HepG2 (cell line): Measurements from ENCODE around the gene GADD45G. TPM values are rescaled to one million over a fixed set of nuclear protein-coding genes. Genes with fewer than 3 reads are reported as not detected.

Source experiments
- ATAC-seq: fragments of 200-7000 bp; cut with Tn5 transposase; 3 replicates; pipeline ENCODE4 v1.9.1; 2020; ENCODE audit warnings: mild to moderate bottlenecking, moderate library complexity
- BruUV-seq: library from RNA; stranded (reverse); fragments of 400-500 nt; replicated peaks from 2 replicates; lab custom pipeline; 2021; lab: Mats Ljungman, UMichigan
- CTCF ChIA-PET: fragments of 300-600 bp; formaldehyde crosslinking; extraction: SDS; loops from one replicate; lab custom pipeline; 2021; ENCODE audit warnings: low total read pairs, inconsistent platforms, low intra/inter-chr PET ratio; lab: Yijun Ruan, JAX
- POLR2A ChIA-PET: fragments of 350-600 bp; sonication (Branson Sonifier 250); formaldehyde crosslinking; loops from one replicate; lab custom pipeline; 2020; ENCODE audit warnings: antibody characterized with exemption, inconsistent platforms; lab: Yijun Ruan, JAX
- DNase-seq: peaks from one replicate; pipeline ENCODE4 v3.0.0-alpha.2; 2015; ENCODE audit warnings: low spot score
- FAIRE-seq: peaks from 3 replicates; lab custom pipeline; 2011; peaks lifted over from hg19 to GRCh38; lab: Jason Lieb, UNC
- H2AFZ ChIP-seq: one replicate; pipeline ENCODE4 v1.6.1; 2011; ENCODE audit warnings: low read length, inconsistent platforms
- H3K27ac ChIP-seq: fragments of 300-600 bp; 3 replicates; pipeline ENCODE4 v1.8.0; 2011; ENCODE audit warnings: mixed run types, mild to moderate bottlenecking, mixed read lengths, low read length, inconsistent platforms; ENCODE audit not compliant: insufficient read depth; ENCODE audit errors: extremely low read length
- H3K27me3 ChIP-seq, 2 experiments: fragments of 200-600 bp in 1 of 2; 2 replicates in 1 of 2; 3 replicates in 1 of 2; pipeline versions ENCODE4 v1.6.0 to v1.8.0; 2011; ENCODE audit warnings: low read length in 2 of 2, mild to moderate bottlenecking in 2 of 2, moderate library complexity in 2 of 2, inconsistent platforms in 1 of 2; ENCODE audit not compliant: insufficient read depth in 2 of 2, control insufficient read depth in 1 of 2
- H3K36me3 ChIP-seq, 2 experiments: fragments of 200-600 bp in 1 of 2; replicated peaks in 1 of 2; 2 replicates in 1 of 2; 3 replicates in 1 of 2; pipeline versions ENCODE4 v1.5.1 to v1.8.0; 2011; ENCODE audit warnings: low read length in 2 of 2, inconsistent platforms in 1 of 2; ENCODE audit not compliant: insufficient read depth in 2 of 2, control insufficient read depth in 1 of 2
- H3K4me1 ChIP-seq: 2 replicates; pipeline ENCODE4 v1.5.1; 2012; ENCODE audit warnings: low read length, inconsistent platforms; ENCODE audit not compliant: insufficient read depth
- H3K4me2 ChIP-seq: 2 replicates; pipeline ENCODE4 v1.6.0; 2011; ENCODE audit warnings: low read depth, low read length, inconsistent platforms
- H3K4me3 ChIP-seq, 3 experiments: fragments of 200-600 bp in 1 of 3; sonication (generic), shearing (Covaris generic) in 1 of 3; replicated peaks in 1 of 3; 2 replicates each; pipeline ENCODE4 v1.5.1; 2011 to 2016; ENCODE audit warnings: low read length in 3 of 3, inconsistent platforms in 2 of 3, low read depth in 2 of 3, mild to moderate bottlenecking in 2 of 3, control low read depth in 1 of 3, mixed read lengths in 1 of 3; ENCODE audit not compliant: insufficient read depth in 1 of 3
- H3K79me2 ChIP-seq: one replicate; pipeline ENCODE4 v1.6.1; 2011; ENCODE audit warnings: low read length, inconsistent platforms; ENCODE audit not compliant: insufficient read depth
- H3K9ac ChIP-seq: 2 replicates; pipeline ENCODE4 v1.6.0; 2011; ENCODE audit warnings: mild to moderate bottlenecking, low read depth, low read length, inconsistent platforms; ENCODE audit not compliant: insufficient read depth
- H3K9me3 ChIP-seq: 2 replicates; pipeline ENCODE4 v1.5.1; 2012; ENCODE audit warnings: mild to moderate bottlenecking, low read length
- H4K20me1 ChIP-seq: 2 replicates; pipeline ENCODE4 v1.6.0; 2011; ENCODE audit warnings: inconsistent platforms, mild to moderate bottlenecking, low read length, moderate library complexity; ENCODE audit not compliant: insufficient read depth
- ARNT ChIP-seq: fragments of 450-650 bp; IDR thresholded peaks from 2 replicates; pipeline ENCODE4 v1.6.1; 2017
- ATF5 ChIP-seq: sonication (generic); formaldehyde crosslinking; IDR thresholded peaks from 2 replicates; pipeline ENCODE4 v1.4.0; 2020; ENCODE audit warnings: mild to moderate bottlenecking, low read depth, missing genetic modification reagents
- MAFF ChIP-seq: IDR thresholded peaks from 2 replicates; pipeline ENCODE4 v1.6.1; 2011; ENCODE audit warnings: low read depth, low read length, improper control_type of control experiment
- MAFK ChIP-seq, 2 experiments: IDR thresholded peaks in 1 of 2; conservative IDR thresholded peaks in 1 of 2; 2 replicates each; pipeline ENCODE4 v1.6.1; 2011; ENCODE audit warnings: improper control_type of control experiment in 2 of 2, low read length in 2 of 2
- SAFB2 ChIP-seq: sonication (generic); formaldehyde crosslinking; IDR thresholded peaks from 2 replicates; pipeline ENCODE4 v1.5.1; 2020; ENCODE audit warnings: missing genetic modification reagents, low read depth, mild to moderate bottlenecking, borderline replicate concordance
- SNAPC2 ChIP-seq: sonication (generic); formaldehyde crosslinking; IDR thresholded peaks from 2 replicates; pipeline ENCODE4 v1.8.1; 2022; ENCODE audit warnings: mild to moderate bottlenecking, missing genetic modification reagents
- TAF15 ChIP-seq: fragments of 200-400 bp; formaldehyde crosslinking; IDR thresholded peaks from one replicate; pipeline ENCODE4 v1.6.1; 2018; ENCODE audit warnings: mild to moderate bottlenecking, low read depth, low read length; ENCODE audit not compliant: poor library complexity, severe bottlenecking
- U2AF2 ChIP-seq: fragments of 200-400 bp; formaldehyde crosslinking; IDR thresholded peaks from 2 replicates; pipeline ENCODE4 v1.6.1; 2017; ENCODE audit warnings: low read depth, mild to moderate bottlenecking, low read length
- ZBTB34 ChIP-seq: sonication (generic); formaldehyde crosslinking; IDR thresholded peaks from 2 replicates; pipeline ENCODE4 v1.8.0; 2022; ENCODE audit warnings: mild to moderate bottlenecking, missing genetic modification reagents
- ZBTB7A ChIP-seq: sonication (generic); formaldehyde crosslinking; IDR thresholded peaks from 2 replicates; pipeline ENCODE4 v1.8.0; 2022; ENCODE audit warnings: mild to moderate bottlenecking, missing genetic modification reagents
- ZNF12 ChIP-seq: sonication (generic); formaldehyde crosslinking; IDR thresholded peaks from 2 replicates; pipeline ENCODE4 v1.5.0; 2020; ENCODE audit warnings: missing genetic modification reagents
- ZNF530 ChIP-seq: sonication (generic); formaldehyde crosslinking; IDR thresholded peaks from 2 replicates; pipeline ENCODE4 v1.5.0; 2020; ENCODE audit warnings: low read depth, mild to moderate bottlenecking, missing genetic modification reagents
- ZNF607 ChIP-seq: sonication (generic); formaldehyde crosslinking; IDR thresholded peaks from 2 replicates; pipeline ENCODE4 v1.5.1; 2020; ENCODE audit warnings: missing genetic modification reagents, mild to moderate bottlenecking, borderline replicate concordance
- ZNF678 ChIP-seq: sonication (generic); formaldehyde crosslinking; IDR thresholded peaks from 2 replicates; pipeline ENCODE4 v1.4.0; 2020; ENCODE audit warnings: mild to moderate bottlenecking, missing genetic modification reagents
- ZNF776 ChIP-seq: sonication (generic); formaldehyde crosslinking; IDR thresholded peaks from 2 replicates; pipeline ENCODE4 v1.4.0; 2020; ENCODE audit warnings: mild to moderate bottlenecking, missing genetic modification reagents
- ZSCAN21 ChIP-seq: sonication (generic); formaldehyde crosslinking; IDR thresholded peaks from 2 replicates; pipeline ENCODE4 v1.8.0; 2022; ENCODE audit warnings: mild to moderate bottlenecking, missing genetic modification reagents, moderate library complexity, borderline replicate concordance
- WGBS: methylation state at CpG from one replicate; pipeline ENCODE4 v1.1.6; 2017; ENCODE audit warnings: low lambda C conversion rate; 5-methylcytosine and 5-hydroxymethylcytosine counted together
- in situ Hi-C: cut with HindIII; loops from 2 replicates; pipeline ENCODE4 v1.10.0; 2017; ENCODE audit warnings: low pct_unique_long_range_greater_than_20kb; ENCODE audit not compliant: extremely low pct_ligation_motif_present
- intact Hi-C: fragments of 100-400 bp; cut with micrococcal nuclease; formaldehyde crosslinking; loops from one replicate; pipeline ENCODE4 v1.10.0; 2022; ENCODE audit not compliant: unreplicated experiment
- polyA plus RNA-seq, 8 experiments: library from polyadenylated mRNA; depleted of rRNA in 3 of 8; stranded (reverse) in 7 of 8; unstranded in 1 of 8; fragments of >200 nt; fragmentation: Illumina TruSeq in 4 of 8; extraction: Trizol in 4 of 8; gene quantifications; 2 replicates each; pipeline versions ENCODE4 v1.2.1 to v1.2.3, GENCODE V29; 2011 to 2016; ENCODE audit warnings: low read depth in 4 of 8, missing spikeins in 1 of 8, mixed read lengths in 1 of 8; ENCODE audit not compliant: insufficient read depth in 1 of 8
- total RNA-seq, 5 experiments: library from RNA; depleted of rRNA; stranded (reverse); fragments of >200 nt; fragmentation: Illumina TruSeq; extraction: Trizol; gene quantifications; 2 replicates each; pipeline ENCODE4 v1.2.3, GENCODE V29; 2016; ENCODE audit warnings: low read depth in 1 of 5
- TF ChIP-seq, protein P1 (sequence below): IDR thresholded peaks from 2 replicates; pipeline ENCODE4 v1.6.1; 2016
- TF ChIP-seq, protein P2 (sequence below): sonication (generic); formaldehyde crosslinking; IDR thresholded peaks from 2 replicates; pipeline ENCODE4 v1.5.1; 2020; ENCODE audit warnings: missing genetic modification reagents, mild to moderate bottlenecking, borderline replicate concordance

Gene GADD45G
- total and polyA plus RNA-seq, 2 of the 13 experiments (the other 11 are each of a cell fraction or from before 2014, with no cell fraction given): not detected

- H3K27ac ChIP-seq: no peak overlapping the region
- no peak overlapping the region for H3K9ac ChIP-seq
- H3K4me1 ChIP-seq: peaks cover 36% of the 10 kb centered on the region
- H3K36me3 ChIP-seq: no peaks in the 10 kb centered on the region
- 87% methylated on average over 8 of the region's 8 CpGs for WGBS
- POLR2A ChIA-PET: no interaction called here
- H2AFZ ChIP-seq: no peak overlapping the region
- H4K20me1 ChIP-seq: no peaks in the 10 kb centered on the region
- ATAC-seq: no peak
- no peak overlapping the region for H3K4me2 ChIP-seq
- intact Hi-C loops: no loop called here
- peak; percentile 71 for TF ChIP-seq MAFF
- no peak for TF ChIP-seq SNAPC2 (CRISPR knock-in tag)
- TF ChIP-seq, protein P1, sequence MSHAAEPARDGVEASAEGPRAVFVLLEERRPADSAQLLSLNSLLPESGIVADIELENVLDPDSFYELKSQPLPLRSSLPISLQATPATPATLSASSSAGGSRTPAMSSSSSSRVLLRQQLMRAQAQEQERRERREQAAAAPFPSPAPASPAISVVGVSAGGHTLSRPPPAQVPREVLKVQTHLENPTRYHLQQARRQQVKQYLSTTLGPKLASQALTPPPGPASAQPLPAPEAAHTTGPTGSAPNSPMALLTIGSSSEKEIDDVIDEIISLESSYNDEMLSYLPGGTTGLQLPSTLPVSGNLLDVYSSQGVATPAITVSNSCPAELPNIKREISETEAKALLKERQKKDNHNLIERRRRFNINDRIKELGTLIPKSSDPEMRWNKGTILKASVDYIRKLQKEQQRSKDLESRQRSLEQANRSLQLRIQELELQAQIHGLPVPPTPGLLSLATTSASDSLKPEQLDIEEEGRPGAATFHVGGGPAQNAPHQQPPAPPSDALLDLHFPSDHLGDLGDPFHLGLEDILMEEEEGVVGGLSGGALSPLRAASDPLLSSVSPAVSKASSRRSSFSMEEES: no peak
- no peak for TF ChIP-seq ZSCAN21
- TF ChIP-seq ARNT: no peak
- TF ChIP-seq, protein P2, sequence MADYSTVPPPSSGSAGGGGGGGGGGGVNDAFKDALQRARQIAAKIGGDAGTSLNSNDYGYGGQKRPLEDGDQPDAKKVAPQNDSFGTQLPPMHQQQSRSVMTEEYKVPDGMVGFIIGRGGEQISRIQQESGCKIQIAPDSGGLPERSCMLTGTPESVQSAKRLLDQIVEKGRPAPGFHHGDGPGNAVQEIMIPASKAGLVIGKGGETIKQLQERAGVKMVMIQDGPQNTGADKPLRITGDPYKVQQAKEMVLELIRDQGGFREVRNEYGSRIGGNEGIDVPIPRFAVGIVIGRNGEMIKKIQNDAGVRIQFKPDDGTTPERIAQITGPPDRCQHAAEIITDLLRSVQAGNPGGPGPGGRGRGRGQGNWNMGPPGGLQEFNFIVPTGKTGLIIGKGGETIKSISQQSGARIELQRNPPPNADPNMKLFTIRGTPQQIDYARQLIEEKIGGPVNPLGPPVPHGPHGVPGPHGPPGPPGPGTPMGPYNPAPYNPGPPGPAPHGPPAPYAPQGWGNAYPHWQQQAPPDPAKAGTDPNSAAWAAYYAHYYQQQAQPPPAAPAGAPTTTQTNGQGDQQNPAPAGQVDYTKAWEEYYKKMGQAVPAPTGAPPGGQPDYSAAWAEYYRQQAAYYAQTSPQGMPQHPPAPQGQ (CRISPR knock-in tag): no peak
- no peak for TF ChIP-seq ZNF776 (CRISPR knock-in tag)
- no peak for TF ChIP-seq ZBTB34 (CRISPR knock-in tag)
- peak; percentile 81 to 85 for TF ChIP-seq MAFK (conservative IDR thresholded peaks at IDR 0.05 in 1 of 2, IDR thresholded peaks at IDR 0.05 in 1 of 2; ENCODE audit: low read length in 2 of 2)
- TF ChIP-seq ZNF678 (CRISPR knock-in tag): no peak
- no peak for TF ChIP-seq U2AF2
- no peak for TF ChIP-seq SAFB2 (CRISPR knock-in tag)
- no peak for TF ChIP-seq ZNF12 (CRISPR knock-in tag)
- no peak for TF ChIP-seq ZBTB7A (CRISPR knock-in tag)
- TF ChIP-seq TAF15: no peak
- no peak for TF ChIP-seq ATF5 (CRISPR knock-in tag)
- TF ChIP-seq ZNF530 (CRISPR knock-in tag): no peak
- no peak for TF ChIP-seq ZNF607 (CRISPR knock-in tag)
- TF ChIP-seq, all 625 proteins: peak for 2
- in situ Hi-C loops: no loop called here
- no peak for FAIRE-seq
- Histone ChIP-seq H3K4me3 (no peak overlapping the region), H3K79me2 (no peaks in the 10 kb centered on the region), H3K27me3 (peaks cover 2 to 22% of the 10 kb centered on the region in 2 experiments; a peak in 4 of 5 replicates), H3K9me3 (no peaks in the 10 kb centered on the region)
- CTCF ChIA-PET: no interaction called here
- BruUV-seq: no TSS peak
- DNase-seq: no peak
Observed at GRCh38 chr9:89646189-89646939, 41.6 kb downstream of the GADD45G start.
